ENCODE data around the gene SEMA4B. TPM values are rescaled to one million over a fixed set of nuclear protein-coding genes. Genes with fewer than 3 reads are reported as not detected.

The SEMA4B gene
- total RNA-seq, 1 donor from 2014 or later = 41.9 TPM

DNA sequence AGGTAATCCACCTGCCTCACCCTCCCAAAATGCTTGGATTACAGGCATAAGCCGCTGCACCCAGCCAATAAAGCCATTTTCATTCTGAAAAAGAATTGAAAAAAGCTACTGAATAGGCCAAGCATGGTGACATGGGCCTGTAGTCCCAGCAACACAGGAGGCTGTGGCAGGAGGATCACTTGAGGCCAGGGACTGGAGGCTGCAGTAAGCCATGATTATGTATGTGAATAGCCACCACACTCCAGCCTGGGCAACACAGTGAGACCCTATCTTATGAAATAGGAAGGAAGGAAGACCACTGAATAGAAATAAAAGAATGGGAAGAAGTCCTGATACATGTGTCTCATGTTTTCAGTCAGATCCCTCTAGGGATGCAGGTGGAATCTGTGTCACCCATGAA lies 36.0 kb upstream of the SEMA4B start:
- H3K4me1 Mint-ChIP-seq (ENCODE audit: low read depth) = peaks cover 16% of the 10 kb centered on the region
- TF ChIP-seq, protein P1, sequence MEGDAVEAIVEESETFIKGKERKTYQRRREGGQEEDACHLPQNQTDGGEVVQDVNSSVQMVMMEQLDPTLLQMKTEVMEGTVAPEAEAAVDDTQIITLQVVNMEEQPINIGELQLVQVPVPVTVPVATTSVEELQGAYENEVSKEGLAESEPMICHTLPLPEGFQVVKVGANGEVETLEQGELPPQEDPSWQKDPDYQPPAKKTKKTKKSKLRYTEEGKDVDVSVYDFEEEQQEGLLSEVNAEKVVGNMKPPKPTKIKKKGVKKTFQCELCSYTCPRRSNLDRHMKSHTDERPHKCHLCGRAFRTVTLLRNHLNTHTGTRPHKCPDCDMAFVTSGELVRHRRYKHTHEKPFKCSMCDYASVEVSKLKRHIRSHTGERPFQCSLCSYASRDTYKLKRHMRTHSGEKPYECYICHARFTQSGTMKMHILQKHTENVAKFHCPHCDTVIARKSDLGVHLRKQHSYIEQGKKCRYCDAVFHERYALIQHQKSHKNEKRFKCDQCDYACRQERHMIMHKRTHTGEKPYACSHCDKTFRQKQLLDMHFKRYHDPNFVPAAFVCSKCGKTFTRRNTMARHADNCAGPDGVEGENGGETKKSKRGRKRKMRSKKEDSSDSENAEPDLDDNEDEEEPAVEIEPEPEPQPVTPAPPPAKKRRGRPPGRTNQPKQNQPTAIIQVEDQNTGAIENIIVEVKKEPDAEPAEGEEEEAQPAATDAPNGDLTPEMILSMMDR (IDR thresholded peaks at IDR 0.05; ENCODE audit: unreplicated experiment) = no peak
- no peaks in the 10 kb centered on the region for H3K36me3 Mint-ChIP-seq (ENCODE audit: insufficient read depth)
- no peaks in the 10 kb centered on the region for H3K27me3 Mint-ChIP-seq
- no peak overlapping the region for H3K4me3 Mint-ChIP-seq (ENCODE audit: low read depth)
- no peak overlapping the region for H3K27ac Mint-ChIP-seq
- no peak for DNase-seq (ENCODE audit: low spot score, unreplicated experiment)
- H3K9me3 Mint-ChIP-seq (ENCODE audit: low read depth) = no peaks in the 10 kb centered on the region

DNA sequence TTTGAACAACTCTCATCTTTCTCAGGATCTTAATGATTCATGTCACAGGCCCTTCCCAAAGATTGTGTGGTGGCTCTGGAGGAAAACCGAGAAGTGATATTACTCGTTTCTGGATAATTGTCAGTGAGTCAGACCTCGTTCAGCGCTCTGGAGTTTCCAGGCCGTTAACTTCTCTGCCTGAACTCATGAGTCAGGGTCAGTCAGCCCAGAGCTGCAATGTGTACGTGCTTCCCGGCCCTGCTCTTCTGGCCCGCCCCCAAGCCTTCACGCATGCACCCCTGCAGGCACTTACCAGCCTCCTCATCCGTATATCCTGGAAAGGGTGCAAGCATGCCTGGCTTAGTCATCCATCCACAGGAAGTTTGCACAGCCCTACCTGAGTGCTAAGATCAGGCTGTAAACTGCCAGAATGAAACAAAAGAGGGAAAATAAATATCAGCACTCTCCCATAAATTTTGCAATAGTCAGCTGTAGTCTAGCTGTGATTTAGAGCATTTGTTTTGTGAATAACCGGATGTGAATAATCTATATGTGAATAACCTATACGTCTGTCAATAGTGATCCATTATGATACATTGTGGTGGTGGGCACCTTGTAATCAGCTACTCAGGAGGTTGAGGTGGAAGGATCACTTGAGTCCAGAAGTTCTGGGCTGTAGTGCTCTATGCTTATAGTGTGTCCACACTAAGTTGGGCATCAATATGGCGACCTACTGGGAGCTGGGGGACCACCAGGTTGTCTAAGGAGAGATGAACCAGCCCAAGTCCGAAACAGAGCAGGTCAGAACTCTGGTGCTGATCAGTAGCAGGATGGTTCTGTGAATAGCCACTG lies 35.3 kb upstream of the SEMA4B start:
- Mint-ChIP-seq H3K9me3 (ENCODE audit: low read depth) (no peaks in the 10 kb centered on the region), H3K4me3 (ENCODE audit: low read depth) (no peak overlapping the region), H3K4me1 (ENCODE audit: low read depth) (peaks cover 9% of the 10 kb centered on the region), H3K36me3 (ENCODE audit: insufficient read depth) (no peaks in the 10 kb centered on the region), H3K27me3 (no peaks in the 10 kb centered on the region), H3K27ac (peak overlapping the region; percentile 64)
- DNase-seq (ENCODE audit: low spot score, unreplicated experiment) = no peak
- TF ChIP-seq, protein P1 (IDR thresholded peaks at IDR 0.05; ENCODE audit: unreplicated experiment) = no peak

DNA sequence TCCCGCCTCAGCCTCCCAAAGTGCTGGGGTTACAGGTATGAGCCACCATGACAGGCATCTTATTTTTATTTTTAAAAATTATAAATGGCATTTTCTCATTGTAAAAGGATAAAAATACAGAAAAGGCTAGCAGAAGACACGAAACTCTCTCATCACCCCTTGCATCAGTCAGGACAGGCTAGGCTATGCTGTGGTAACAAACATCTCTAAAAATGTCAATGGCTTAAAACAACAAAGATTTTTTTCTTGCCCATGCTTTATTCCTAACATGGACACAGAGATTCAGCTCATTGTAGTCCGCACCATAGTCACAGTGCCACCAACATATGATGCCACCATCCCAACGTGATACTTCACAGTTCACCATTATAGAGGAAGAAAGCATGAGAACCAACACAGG lies 34.0 kb upstream of the SEMA4B start:
- no peaks in the 10 kb centered on the region for H3K9me3 Mint-ChIP-seq (ENCODE audit: low read depth)
- no peak overlapping the region for H3K27ac Mint-ChIP-seq
- TF ChIP-seq, protein P1 (IDR thresholded peaks at IDR 0.05; ENCODE audit: unreplicated experiment) = no peak
- H3K27me3 Mint-ChIP-seq = no peaks in the 10 kb centered on the region
- H3K4me1 Mint-ChIP-seq (ENCODE audit: low read depth) = peaks cover 7% of the 10 kb centered on the region
- no peak for DNase-seq (ENCODE audit: low spot score, unreplicated experiment)
- H3K4me3 Mint-ChIP-seq (ENCODE audit: low read depth) = no peak overlapping the region
- H3K36me3 Mint-ChIP-seq (ENCODE audit: insufficient read depth) = no peaks in the 10 kb centered on the region

DNA sequence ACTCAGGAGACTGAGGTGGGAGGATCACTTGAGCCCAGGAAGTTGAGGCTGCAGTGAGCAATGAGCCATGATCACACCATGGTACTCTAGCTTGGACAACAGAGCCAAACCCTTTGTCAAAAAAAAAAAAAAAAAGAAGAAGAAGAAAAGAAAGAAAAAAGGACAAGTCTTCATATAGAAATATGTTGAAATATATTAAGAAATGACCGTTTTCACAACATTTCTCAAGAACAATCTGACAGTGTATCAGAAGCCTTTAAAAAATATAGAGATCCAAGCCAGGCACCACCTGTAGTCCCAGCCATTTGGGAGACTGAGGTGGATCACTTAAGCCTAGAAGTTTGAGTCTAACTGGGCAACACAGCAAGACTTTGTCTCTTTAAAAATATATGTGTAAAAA lies 29.5 kb upstream of the SEMA4B start:
- no peaks in the 10 kb centered on the region for H3K27me3 Mint-ChIP-seq
- H3K36me3 Mint-ChIP-seq (ENCODE audit: insufficient read depth) = no peaks in the 10 kb centered on the region
- H3K27ac Mint-ChIP-seq = no peak overlapping the region
- no peaks in the 10 kb centered on the region for H3K9me3 Mint-ChIP-seq (ENCODE audit: low read depth)
- H3K4me3 Mint-ChIP-seq (ENCODE audit: low read depth) = no peak overlapping the region
- H3K4me1 Mint-ChIP-seq (ENCODE audit: low read depth) = no peaks in the 10 kb centered on the region
- TF ChIP-seq, protein P1 (IDR thresholded peaks at IDR 0.05; ENCODE audit: unreplicated experiment) = no peak
- DNase-seq (ENCODE audit: low spot score, unreplicated experiment) = no peak

DNA sequence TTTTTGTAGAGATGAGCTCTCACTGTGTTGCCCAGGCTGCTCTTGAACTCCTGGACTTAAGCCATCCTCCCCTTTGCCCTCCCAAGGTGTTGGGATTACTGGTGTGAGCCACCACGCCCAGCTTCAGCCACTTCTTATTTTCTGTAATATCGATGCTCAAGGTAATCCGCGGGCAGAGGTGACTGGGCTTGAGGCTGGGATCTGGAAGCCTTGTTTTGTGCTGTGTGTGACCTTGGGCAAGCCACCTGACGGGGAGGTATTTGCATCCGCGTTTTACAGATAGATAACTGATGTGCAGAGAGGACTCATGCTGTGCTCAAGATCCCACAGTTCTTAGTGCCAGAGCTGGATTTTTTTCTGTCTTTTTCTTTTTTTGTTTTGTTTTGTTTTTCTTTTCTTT lies 27.8 kb upstream of the SEMA4B start:
- no peak overlapping the region for H3K27ac Mint-ChIP-seq
- no peak overlapping the region for H3K4me3 Mint-ChIP-seq (ENCODE audit: low read depth)
- TF ChIP-seq, protein P1 (IDR thresholded peaks at IDR 0.05; ENCODE audit: unreplicated experiment) = no peak
- no peaks in the 10 kb centered on the region for H3K36me3 Mint-ChIP-seq (ENCODE audit: insufficient read depth)
- no peaks in the 10 kb centered on the region for H3K27me3 Mint-ChIP-seq
- no peaks in the 10 kb centered on the region for H3K4me1 Mint-ChIP-seq (ENCODE audit: low read depth)
- H3K9me3 Mint-ChIP-seq (ENCODE audit: low read depth) = no peaks in the 10 kb centered on the region
- DNase-seq (ENCODE audit: low spot score, unreplicated experiment) = no peak

Data from progenitor cell of endocrine pancreas (in vitro differentiated cells).